ENCODE measurements around the gene CRMP1.

Gene CRMP1

GRCh38 chr4:5899396-5899795 is 6.5 kb upstream of the CRMP1 start:
- no peak overlapping the region for H3K27ac ChIP-seq
- no peak overlapping the region for H3K4me3 ChIP-seq
- no peak for TF ChIP-seq CTCF (IDR thresholded peaks at IDR 0.05)
- no peak for DNase-seq (ENCODE audit: low spot score)

- DNase-seq (ENCODE audit: low spot score): no peak
- no peak overlapping the region for H3K27ac ChIP-seq
- TF ChIP-seq CTCF (IDR thresholded peaks at IDR 0.05): no peak
These were observed 4.8 kb upstream of the CRMP1 start for GRCh38 chr4:5897674-5898073.

GRCh38 chr4:5895287-5895686 is 2.4 kb upstream of the CRMP1 start:
- no peak for DNase-seq (ENCODE audit: low spot score)
- H3K4me3 ChIP-seq: no peak overlapping the region
- no peak overlapping the region for H3K27ac ChIP-seq
- TF ChIP-seq CTCF (IDR thresholded peaks at IDR 0.05): no peak

More at GRCh38 chr4:5897674-5898073, 4.8 kb upstream of the CRMP1 start:
- no peak overlapping the region for H3K4me3 ChIP-seq

GRCh38 chr4:5894266-5894665 is 1.4 kb upstream of the CRMP1 start:
- no peak overlapping the region for H3K4me3 ChIP-seq
- no peak for TF ChIP-seq CTCF (IDR thresholded peaks at IDR 0.05)
- DNase-seq (ENCODE audit: low spot score): no peak
- no peak overlapping the region for H3K27ac ChIP-seq

GRCh38 chr4:5893591-5893990 is 705 bp upstream of the CRMP1 start:
- H3K4me3 ChIP-seq: no peak overlapping the region
- H3K27ac ChIP-seq: no peak overlapping the region

GRCh38 chr4:5892323-5893003 is 423 bp downstream of the CRMP1 start:
- TF ChIP-seq CTCF (IDR thresholded peaks at IDR 0.05): no peak
- H3K27ac ChIP-seq: no peak overlapping the region
- H3K4me3 ChIP-seq: peak overlapping the region; percentile 45
- DNase-seq (ENCODE audit: low spot score): no peak

More at GRCh38 chr4:5893591-5893990, 705 bp upstream of the CRMP1 start:
- DNase-seq (ENCODE audit: low spot score): no peak
- no peak for TF ChIP-seq CTCF (IDR thresholded peaks at IDR 0.05)

GRCh38 chr4:5891563-5892322 is 1.1 kb downstream of the CRMP1 start:
- no peak for TF ChIP-seq CTCF (IDR thresholded peaks at IDR 0.05)
- H3K4me3 ChIP-seq: no peak overlapping the region
- no peak for DNase-seq (ENCODE audit: low spot score)

More at GRCh38 chr4:5891563-5892322, 1.1 kb downstream of the CRMP1 start:
- H3K27ac ChIP-seq: no peak overlapping the region
